ENCODE data around the gene RTTN. TPM values are rescaled to one million over a fixed set of nuclear protein-coding genes. Genes with fewer than 3 reads are reported as not detected.

The RTTN gene
- total RNA-seq, 1 experiment from 2014 or later: 17.7 TPM

GRCh38 chr18:70082430-70082829, 123.1 kb downstream of the RTTN start:
- no peak for DNase-seq (ENCODE audit: low read depth)

GRCh38 chr18:70078106-70078505, 127.4 kb downstream of the RTTN start:
- no peak for DNase-seq (ENCODE audit: low read depth)

- no peak for DNase-seq (ENCODE audit: low read depth)
These were observed 129.6 kb downstream of the RTTN start for GRCh38 chr18:70075906-70076305.

- no peak for DNase-seq (ENCODE audit: low read depth)
These were observed 131.4 kb downstream of the RTTN start for GRCh38 chr18:70074116-70074515.

- no peak for DNase-seq (ENCODE audit: low read depth)
These were observed 132.1 kb downstream of the RTTN start for GRCh38 chr18:70073432-70073831.

GRCh38 chr18:70072678-70073077, 132.8 kb downstream of the RTTN start:
- peak; percentile 2 for DNase-seq (ENCODE audit: low read depth)

GRCh38 chr18:70069965-70070364, 135.5 kb downstream of the RTTN start:
- no peak for DNase-seq (ENCODE audit: low read depth)

GRCh38 chr18:70069382-70069781, 136.1 kb downstream of the RTTN start:
- DNase-seq (ENCODE audit: low read depth): no peak

- no peak for DNase-seq (ENCODE audit: low read depth)
These were observed 136.5 kb downstream of the RTTN start for GRCh38 chr18:70068981-70069380.

- DNase-seq (ENCODE audit: low read depth): no peak
These were observed 145.8 kb downstream of the RTTN start for GRCh38 chr18:70059684-70060083.

GRCh38 chr18:70058916-70059315, 146.6 kb downstream of the RTTN start:
- DNase-seq (ENCODE audit: low read depth): no peak

GRCh38 chr18:70047931-70048603, 157.4 kb downstream of the RTTN start:
- no peak for DNase-seq (ENCODE audit: low read depth)

- no peak for DNase-seq (ENCODE audit: low read depth)
These were observed 158.7 kb downstream of the RTTN start for GRCh38 chr18:70046796-70047195.

GRCh38 chr18:70046207-70046606, 159.3 kb downstream of the RTTN start:
- no peak for DNase-seq (ENCODE audit: low read depth)

GRCh38 chr18:70044632-70045031, 160.9 kb downstream of the RTTN start:
- peak; percentile 92 for DNase-seq (ENCODE audit: low read depth)

GRCh38 chr18:70041459-70042050, 163.9 kb downstream of the RTTN start:
- DNase-seq (ENCODE audit: low read depth): no peak

- no peak for DNase-seq (ENCODE audit: low read depth)
These were observed 166.3 kb downstream of the RTTN start for GRCh38 chr18:70039186-70039585.

GRCh38 chr18:70037431-70038061, 167.9 kb downstream of the RTTN start:
- DNase-seq (ENCODE audit: low read depth): peak; percentile 37

- DNase-seq (ENCODE audit: low read depth): no peak
These were observed 168.6 kb downstream of the RTTN start for GRCh38 chr18:70036771-70037347.

GRCh38 chr18:70036168-70036567, 169.3 kb downstream of the RTTN start:
- DNase-seq (ENCODE audit: low read depth): no peak

GRCh38 chr18:70031221-70031620, 174.3 kb downstream of the RTTN start:
- no peak for DNase-seq (ENCODE audit: low read depth)

- DNase-seq (ENCODE audit: low read depth): no peak
These were observed 174.8 kb downstream of the RTTN start for GRCh38 chr18:70030728-70031127.

GRCh38 chr18:70029163-70029562, 176.3 kb downstream of the RTTN start:
- no peak for DNase-seq (ENCODE audit: low read depth)
